H9 (cell line): ENCODE results near the gene MEA1. TPM values are rescaled to one million over a fixed set of nuclear protein-coding genes. Genes with fewer than 3 reads are reported as not detected.

Source experiments
- DNase-seq: peaks from one replicate; pipeline ENCODE4 v3.0.0-alpha.2; 2017
- H2AFZ ChIP-seq: one replicate; pipeline ENCODE4 v1.6.1; 2013; ENCODE audit warnings: mild to moderate bottlenecking, low read length, control low read depth, moderate library complexity
- H2AK5ac ChIP-seq: 2 replicates; pipeline ENCODE4 v1.6.1; 2013; ENCODE audit warnings: low read length, control low read depth, mixed read lengths; ENCODE audit not compliant: insufficient read length
- H2BK120ac ChIP-seq: one replicate; pipeline ENCODE4 v1.6.1; 2013; ENCODE audit warnings: low read depth, mild to moderate bottlenecking, low read length, control low read depth, inconsistent platforms; ENCODE audit not compliant: poor library complexity, severe bottlenecking
- H2BK12ac ChIP-seq: 2 replicates; pipeline ENCODE4 v1.6.1; 2013; ENCODE audit warnings: low read length, control low read depth, mixed read lengths, low read depth; ENCODE audit not compliant: insufficient read length
- H2BK15ac ChIP-seq: 2 replicates; pipeline ENCODE4 v1.6.1; 2013; ENCODE audit warnings: low read depth, low read length, control low read depth
- H2BK20ac ChIP-seq: one replicate; pipeline ENCODE4 v1.6.1; 2013; ENCODE audit warnings: low read depth, mild to moderate bottlenecking, low read length, control low read depth, inconsistent platforms; ENCODE audit not compliant: poor library complexity, severe bottlenecking
- H2BK5ac ChIP-seq: 2 replicates; pipeline ENCODE4 v1.6.1; 2013; ENCODE audit warnings: low read length, control low read depth, mixed read lengths; ENCODE audit not compliant: insufficient read length
- H3K14ac ChIP-seq: 2 replicates; pipeline ENCODE4 v1.6.1; 2013; ENCODE audit warnings: low read length, control low read depth; ENCODE audit not compliant: insufficient read depth
- H3K18ac ChIP-seq: 2 replicates; pipeline ENCODE4 v1.6.1; 2013; ENCODE audit warnings: low read depth, mild to moderate bottlenecking, mixed read lengths, low read length, control low read depth; ENCODE audit not compliant: insufficient read length
- H3K23ac ChIP-seq: 2 replicates; pipeline ENCODE4 v1.6.1; 2013; ENCODE audit warnings: low read length, control low read depth, mixed read lengths, low read depth; ENCODE audit not compliant: insufficient read length
- H3K23me2 ChIP-seq: 2 replicates; pipeline ENCODE4 v1.6.1; 2013; ENCODE audit warnings: low read depth, mild to moderate bottlenecking, mixed read lengths, low read length, control low read depth; ENCODE audit not compliant: insufficient read length, poor library complexity, severe bottlenecking
- H3K27ac ChIP-seq: 2 replicates; pipeline ENCODE4 v1.5.1; 2013; ENCODE audit warnings: low read length, control low read depth, mixed read lengths, low read depth; ENCODE audit not compliant: insufficient read length
- H3K27me3 ChIP-seq: 2 replicates; pipeline ENCODE4 v1.6.1; 2013; ENCODE audit warnings: low read length, control low read depth, inconsistent platforms; ENCODE audit not compliant: insufficient read depth
- H3K4ac ChIP-seq: 2 replicates; pipeline ENCODE4 v1.6.1; 2013; ENCODE audit warnings: low read depth, mild to moderate bottlenecking, control low read depth, inconsistent platforms, low read length, moderate library complexity
- H3K4me1 ChIP-seq: 2 replicates; pipeline ENCODE4 v1.6.1; 2013; ENCODE audit warnings: low read length, control low read depth, inconsistent platforms; ENCODE audit not compliant: insufficient read depth
- H3K4me2 ChIP-seq: 2 replicates; pipeline ENCODE4 v1.6.1; 2013; ENCODE audit warnings: low read length, control low read depth, mixed read lengths; ENCODE audit not compliant: insufficient read length, insufficient read depth
- H3K56ac ChIP-seq: 2 replicates; pipeline ENCODE4 v1.6.1; 2013; ENCODE audit warnings: low read depth, mild to moderate bottlenecking, mixed read lengths, low read length, control low read depth; ENCODE audit not compliant: insufficient read length
- H3K79me1 ChIP-seq: 2 replicates; pipeline ENCODE4 v1.6.1; 2013; ENCODE audit warnings: low read depth, mild to moderate bottlenecking, moderate library complexity, low read length, control low read depth, inconsistent platforms; ENCODE audit not compliant: insufficient read depth, poor library complexity, severe bottlenecking
- H3K79me2 ChIP-seq: 2 replicates; pipeline ENCODE4 v1.6.1; 2013; ENCODE audit warnings: low read length, control low read depth, inconsistent platforms; ENCODE audit not compliant: insufficient read depth
- H3K9ac ChIP-seq: 2 replicates; pipeline ENCODE4 v1.6.1; 2013; ENCODE audit warnings: low read length, control low read depth, mixed read lengths; ENCODE audit not compliant: insufficient read length; ENCODE audit errors: extremely low read depth
- H3K9me3 ChIP-seq: one replicate; pipeline ENCODE4 v1.6.1; 2013; ENCODE audit warnings: low read depth, low read length, inconsistent platforms; ENCODE audit not compliant: control insufficient read depth
- H3T11ph ChIP-seq: one replicate; pipeline ENCODE4 v1.6.1; 2013; ENCODE audit warnings: mild to moderate bottlenecking, low read length, control low read depth, inconsistent platforms
- H4K20me1 ChIP-seq: one replicate; pipeline ENCODE4 v1.6.1; 2013; ENCODE audit not compliant: control insufficient read depth, insufficient read length, insufficient read depth
- H4K5ac ChIP-seq: 2 replicates; pipeline ENCODE4 v1.6.1; 2013; ENCODE audit warnings: low read depth, mild to moderate bottlenecking, mixed read lengths, low read length, control low read depth; ENCODE audit not compliant: insufficient read length
- H4K8ac ChIP-seq: replicated peaks from 2 replicates; pipeline ENCODE4 v1.6.1; 2013; ENCODE audit warnings: low read length, control low read depth, mixed read lengths, low read depth; ENCODE audit not compliant: insufficient read length
- H4K91ac ChIP-seq: 2 replicates; pipeline ENCODE4 v1.6.1; 2013; ENCODE audit warnings: low read depth, mild to moderate bottlenecking, moderate library complexity, mixed read lengths, low read length, control low read depth; ENCODE audit not compliant: insufficient read length
- H3K27ac Mint-ChIP-seq, 3 experiments: 2 replicates in 2 of 3; 3 replicates in 1 of 3; pipeline ENCODE4 v1.8.0; 2020 to 2021; ENCODE audit warnings: mixed read lengths in 3 of 3, mild to moderate bottlenecking in 1 of 3, moderate library complexity in 1 of 3
- H3K27me3 Mint-ChIP-seq: 2 replicates; pipeline ENCODE4 v1.8.0; 2021; ENCODE audit warnings: low read depth, mild to moderate bottlenecking, moderate library complexity, mixed read lengths
- H3K36me3 Mint-ChIP-seq, 3 experiments: 2 replicates in 2 of 3; 3 replicates in 1 of 3; pipeline ENCODE4 v1.8.0; 2020 to 2021; ENCODE audit warnings: low read depth in 3 of 3, mixed read lengths in 3 of 3; ENCODE audit not compliant: insufficient read depth in 1 of 3
- H3K4me1 Mint-ChIP-seq, 2 experiments: 2 replicates each; pipeline ENCODE4 v1.8.0; 2020; ENCODE audit warnings: mixed read lengths in 2 of 2
- H3K4me3 Mint-ChIP-seq, 2 experiments: 2 replicates in 1 of 2; 3 replicates in 1 of 2; pipeline ENCODE4 v1.8.0; 2020 to 2021; ENCODE audit warnings: mild to moderate bottlenecking in 2 of 2, mixed read lengths in 2 of 2, moderate library complexity in 1 of 2
- H3K9me3 Mint-ChIP-seq, 2 experiments: 2 replicates in 1 of 2; 3 replicates in 1 of 2; pipeline ENCODE4 v1.8.0; 2020; ENCODE audit warnings: mild to moderate bottlenecking in 2 of 2, mixed read lengths in 2 of 2, moderate library complexity in 1 of 2
- CTCF ChIP-seq: fragments of 200-600 bp; sonication (generic); conservative IDR thresholded peaks from 3 replicates; pipeline ENCODE4 v1.8.0; 2021; ENCODE audit warnings: antibody characterized with exemption, mild to moderate bottlenecking
- WGBS: extraction: QIAGEN DNeasy Blood & Tissue Kit; methylation state at CpG from one replicate; pipeline ENCODE4 v1.1.7; 2013; ENCODE audit warnings: missing lambda C conversion rate, low lambda C conversion rate, mixed read lengths; ENCODE audit not compliant: insufficient read length; ENCODE audit errors: extremely low coverage; 5-methylcytosine and 5-hydroxymethylcytosine counted together
- total RNA-seq: library from RNA; stranded (reverse); gene quantifications from 2 replicates; pipeline ENCODE4 v1.2.1, GENCODE V29; 2021

Gene MEA1
- total RNA-seq, 1 experiment from 2014 or later, result 113 TPM

DNA sequence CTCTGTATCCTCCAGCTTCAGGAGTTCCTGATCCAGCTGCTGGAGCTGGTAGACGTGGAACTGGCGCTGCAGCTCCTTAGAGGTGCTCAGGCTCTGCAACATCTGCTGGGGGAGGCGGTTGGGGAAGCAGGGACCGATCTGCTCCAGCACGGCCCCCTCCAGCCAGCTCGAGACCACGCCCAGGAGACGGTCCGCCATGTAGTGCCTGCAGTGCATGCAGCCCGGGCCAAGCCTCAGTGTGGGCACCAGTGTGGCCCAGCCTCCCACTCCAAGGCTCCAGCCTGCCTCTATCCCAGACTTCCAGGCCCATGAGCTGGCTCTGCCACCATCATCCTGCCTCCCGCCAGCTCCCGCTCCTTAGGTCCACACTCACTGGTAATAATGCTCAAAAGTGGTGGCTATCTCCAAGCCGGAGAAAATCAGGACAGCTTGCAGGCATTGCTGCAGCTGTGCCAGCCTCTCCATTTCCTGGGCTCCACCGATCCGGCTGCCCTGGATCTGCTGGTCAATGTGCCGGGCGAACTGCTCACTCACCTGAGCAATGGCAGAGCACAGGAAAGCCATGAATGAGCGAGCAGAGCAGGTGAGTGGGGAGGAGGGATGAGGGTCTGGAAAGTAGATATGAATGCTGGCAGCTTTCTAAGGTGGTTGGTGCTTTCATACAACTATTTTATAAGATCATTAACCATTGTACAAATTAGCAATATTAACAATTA lies 27.0 kb upstream of the MEA1 start:
- Histone ChIP-seq H3K23me2 (no peaks in the 10 kb centered on the region), H4K20me1 (no peaks in the 10 kb centered on the region), H2BK12ac (no peak overlapping the region), H3K4ac (no peak overlapping the region), H3K4me1 (no peaks in the 10 kb centered on the region), H3K9me3 (no peaks in the 10 kb centered on the region), H4K5ac (no peak overlapping the region), H2BK20ac (no peak overlapping the region), H3K79me1 (no peaks in the 10 kb centered on the region), H3K23ac (no peak overlapping the region), H3K27me3 (no peaks in the 10 kb centered on the region), H3T11ph (no peak overlapping the region), H2AK5ac (no peak overlapping the region), H2BK5ac (no peak overlapping the region), H4K8ac (no peak overlapping the region), H2AFZ (no peak overlapping the region), H4K91ac (no peak overlapping the region), H2BK15ac (no peak overlapping the region), H3K56ac (no peak overlapping the region), H3K4me2 (no peak overlapping the region), H3K27ac (no peak overlapping the region), H2BK120ac (no peak overlapping the region), H3K9ac (no peak overlapping the region), H3K79me2 (no peaks in the 10 kb centered on the region), H3K14ac (no peak overlapping the region), H3K18ac (no peak overlapping the region)
- peak; percentile 17 for DNase-seq
- peak overlapping the region in 2 of 3 experiments; percentile 68 to 92; a peak in 2 of 7 replicates for H3K27ac Mint-ChIP-seq
- no peak overlapping the region; a peak in 2 of 5 replicates for H3K4me3 Mint-ChIP-seq
- H3K36me3 Mint-ChIP-seq, result peaks cover 30 to 81% (median 76%) of the 10 kb centered on the region in 3 experiments
- no CpG with 5 or more reads among the region's 18 CpGs for WGBS
- H3K4me1 Mint-ChIP-seq, result no peaks in the 10 kb centered on the region
- H3K9me3 Mint-ChIP-seq, result no peaks in the 10 kb centered on the region; a peak in 1 of 5 replicates
- TF ChIP-seq CTCF, result no peak
- no peaks in the 10 kb centered on the region; the same call in none of the 2 replicates for H3K27me3 Mint-ChIP-seq
